HG02870 (cell line): ENCODE data around the gene ATP5MG.
"Not testable (repeated sequence)": the region's sequence is repeated elsewhere in the genome, so short reads cannot be mapped to it uniquely, and the experiment has no call there.

ENCODE experiments used
- ATAC-seq: cut with Tn5 transposase; IDR thresholded peaks from one replicate; pipeline ENCODE4 v1.9.1; 2021; ENCODE audit warnings: mild to moderate bottlenecking, moderate library complexity; ENCODE audit not compliant: unreplicated experiment

The ATP5MG gene, protein sequence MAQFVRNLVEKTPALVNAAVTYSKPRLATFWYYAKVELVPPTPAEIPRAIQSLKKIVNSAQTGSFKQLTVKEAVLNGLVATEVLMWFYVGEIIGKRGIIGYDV

DNA sequence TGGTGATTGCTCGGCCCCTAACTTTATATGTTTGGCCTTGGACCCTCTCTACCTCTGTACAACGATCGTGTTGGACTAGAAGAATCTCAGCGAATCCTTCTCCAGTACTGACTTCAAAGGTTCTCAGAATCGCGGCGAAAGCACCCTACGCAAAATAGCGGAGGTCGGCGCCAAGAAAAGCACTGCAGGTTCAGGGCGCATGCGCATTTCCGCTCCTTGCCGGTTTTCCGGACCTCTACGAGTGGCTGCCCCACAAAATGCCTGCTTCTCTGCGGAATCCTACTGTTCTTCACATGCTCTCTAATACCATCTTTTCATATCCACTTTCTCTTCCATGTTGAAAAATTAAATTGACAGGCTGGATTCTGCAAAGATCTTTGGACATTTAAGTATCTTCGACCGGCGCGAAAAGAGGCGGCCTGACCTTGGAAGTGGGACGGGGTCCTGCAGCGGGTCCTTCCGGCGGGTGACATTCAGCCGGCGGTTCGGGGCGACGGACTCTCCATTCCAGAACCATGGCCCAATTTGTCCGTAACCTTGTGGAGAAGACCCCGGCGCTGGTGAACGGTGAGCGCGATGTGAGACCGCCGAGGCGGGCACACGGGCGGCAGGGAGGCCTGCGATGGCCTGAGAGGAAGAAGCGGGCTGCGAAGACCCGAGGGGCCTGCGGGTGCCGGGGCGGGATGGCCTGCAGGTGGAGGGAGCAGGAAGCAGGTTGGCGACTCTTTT lies at the start of gene ATP5MG:
Gene ATP5MG (plus strand): TSS at position 456 of the 729 bp plus-strand sequence. CDS start 60 bp downstream, at position 516.
- ATAC-seq = no peak

DNA sequence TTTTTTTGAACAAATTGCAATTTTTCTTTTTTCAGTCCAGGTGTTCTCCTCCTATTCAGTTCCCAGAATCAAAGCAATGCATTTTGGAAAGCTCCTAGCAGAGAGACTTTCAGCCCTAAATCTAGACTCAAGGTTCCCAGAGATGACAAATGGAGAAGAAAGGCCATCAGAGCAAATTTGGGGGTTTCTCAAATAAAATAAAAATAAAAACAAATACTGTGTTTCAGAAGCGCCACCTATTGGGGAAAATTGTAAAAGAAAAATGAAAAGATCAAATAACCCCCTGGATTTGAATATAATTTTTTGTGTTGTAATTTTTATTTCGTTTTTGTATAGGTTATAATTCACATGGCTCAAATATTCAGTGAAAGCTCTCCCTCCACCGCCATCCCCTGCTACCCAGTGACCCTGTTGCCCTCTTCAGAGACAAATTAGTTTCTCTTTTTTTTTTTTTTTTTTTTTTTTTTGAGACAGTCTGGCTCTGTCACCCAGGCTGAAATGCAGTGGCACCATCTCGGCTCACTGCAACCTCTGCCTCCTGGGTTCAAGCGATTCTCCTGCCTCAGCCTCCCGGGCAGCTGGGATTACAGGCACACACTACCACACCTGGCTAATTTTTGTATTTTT lies 48.2 kb upstream of the ATP5MG start:
- no peak for ATAC-seq

DNA sequence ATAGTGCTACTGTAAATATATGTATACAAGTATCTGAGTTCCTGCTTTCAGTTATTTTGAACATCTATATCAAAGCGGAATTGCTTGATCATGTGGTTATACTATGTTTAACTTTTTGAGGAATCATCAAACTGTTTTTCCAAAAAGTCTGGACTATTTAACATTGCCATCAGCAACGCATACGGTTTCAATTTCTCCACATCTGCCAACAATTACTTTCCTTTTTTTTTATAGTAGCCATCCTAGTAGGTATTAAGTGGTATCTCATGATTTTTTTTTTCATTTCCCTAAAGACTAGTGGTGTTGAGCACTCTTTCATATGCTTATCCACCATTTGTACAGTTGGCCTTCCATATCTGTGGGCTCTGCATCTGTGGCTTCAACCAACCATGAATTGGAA lies 43.3 kb upstream of the ATP5MG start:
- no peak for ATAC-seq

DNA sequence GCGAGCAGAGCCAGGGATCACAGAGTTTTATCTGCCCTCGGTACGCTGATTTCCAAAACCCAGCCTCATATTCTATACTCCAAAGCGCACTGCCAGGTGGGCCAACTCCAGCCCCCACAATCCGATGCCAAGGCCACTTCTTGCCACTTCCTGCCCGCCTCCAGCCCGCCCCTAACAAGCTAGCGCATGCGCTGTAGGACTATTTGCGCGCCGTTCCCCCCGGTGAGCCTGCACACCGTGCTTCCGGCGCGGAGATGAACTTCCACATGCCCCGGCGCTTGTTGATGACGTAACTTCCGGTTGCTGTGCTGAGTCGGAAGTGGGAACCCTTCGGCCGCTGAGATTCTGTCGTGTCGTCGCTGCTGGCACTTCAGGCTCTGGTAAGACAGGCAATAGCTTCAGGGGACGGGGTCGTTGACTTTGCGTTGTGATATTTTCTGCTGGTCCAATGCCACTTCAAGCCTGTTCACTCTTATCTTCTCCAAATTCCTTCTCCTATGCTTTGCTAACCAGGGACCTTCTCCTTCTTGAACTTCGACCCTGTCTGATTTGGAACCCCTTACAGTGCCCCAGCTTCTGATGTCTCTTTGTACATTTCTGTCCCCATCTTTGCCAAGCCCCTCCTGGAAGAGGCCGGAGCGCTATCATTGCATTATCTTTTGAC lies 42.0 kb upstream of the ATP5MG start, which contains the start of gene UBE4A:
Gene UBE4A (plus strand): TSS at position 306 of the 664 bp plus-strand sequence. CDS start 5,481 bp downstream, outside the sequence.
- peak; percentile 93 for ATAC-seq

DNA sequence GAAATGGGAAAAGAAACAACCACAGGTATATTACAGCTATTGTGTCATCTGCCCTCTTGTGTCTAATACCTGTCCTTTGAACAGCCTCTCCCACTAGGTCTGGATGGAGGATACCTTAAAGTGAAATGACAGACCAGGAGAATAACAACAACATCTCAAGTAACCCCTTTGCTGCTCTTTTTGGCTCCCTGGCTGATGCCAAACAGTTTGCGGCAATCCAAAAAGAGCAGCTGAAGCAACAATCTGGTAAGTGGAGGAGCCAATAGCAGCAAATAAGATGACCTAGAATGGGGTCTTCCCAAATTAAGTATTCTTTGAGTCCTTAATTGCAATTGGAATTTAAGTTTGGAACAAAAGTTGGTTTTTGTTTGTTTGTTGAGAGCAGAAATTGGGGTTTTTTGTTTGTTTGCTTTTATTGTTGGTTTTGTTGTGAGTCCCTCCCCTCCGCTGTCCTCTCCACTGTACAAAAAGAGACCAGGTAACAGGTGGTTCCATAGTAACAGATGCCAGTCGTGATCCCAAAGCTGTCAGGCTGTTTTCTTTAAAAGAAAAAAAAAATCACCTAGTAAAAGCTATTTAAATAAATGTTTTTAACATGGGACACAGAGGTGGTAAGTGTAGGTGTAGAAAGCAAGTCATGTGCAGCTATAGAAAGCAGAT lies 36.3 kb upstream of the ATP5MG start:
- no peak for ATAC-seq

DNA sequence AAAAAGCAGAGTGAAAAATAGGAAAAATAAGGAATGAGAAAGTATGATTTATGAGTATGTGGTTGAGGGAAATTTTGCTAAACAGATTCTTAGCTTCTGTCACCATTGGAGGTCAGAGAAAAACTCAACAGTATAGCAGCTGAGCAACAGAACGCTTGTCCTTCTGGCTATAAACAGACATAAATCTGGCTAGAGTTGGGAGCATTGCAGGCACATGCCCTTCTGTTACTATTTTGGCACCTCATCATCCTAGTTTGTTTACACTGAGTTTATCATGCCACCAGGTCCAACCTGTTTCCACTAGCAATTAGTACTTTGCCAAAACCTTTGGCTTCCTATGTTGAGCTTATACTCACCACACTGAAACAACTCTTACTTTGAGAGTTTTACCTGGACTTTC lies 35.1 kb upstream of the ATP5MG start:
- ATAC-seq = no peak

DNA sequence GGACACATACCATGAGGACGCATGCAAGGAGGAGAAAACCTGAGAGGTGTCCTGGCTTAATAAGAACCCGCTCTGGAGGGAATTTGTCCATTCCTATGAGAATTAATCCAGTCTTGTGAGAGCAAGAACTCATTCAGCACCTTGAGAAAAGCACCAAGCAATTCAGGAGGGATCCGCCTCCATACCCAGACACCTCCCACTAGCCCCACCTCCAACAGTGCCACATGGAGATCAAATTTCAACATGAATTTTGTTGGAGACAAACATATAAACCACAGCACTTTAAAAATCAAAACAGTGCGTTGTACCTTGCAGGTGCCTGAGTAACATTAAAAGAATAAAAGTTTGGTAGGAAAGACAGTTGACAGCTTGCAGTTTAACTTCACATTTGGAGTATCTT lies 30.6 kb upstream of the ATP5MG start:
- ATAC-seq = no peak

DNA sequence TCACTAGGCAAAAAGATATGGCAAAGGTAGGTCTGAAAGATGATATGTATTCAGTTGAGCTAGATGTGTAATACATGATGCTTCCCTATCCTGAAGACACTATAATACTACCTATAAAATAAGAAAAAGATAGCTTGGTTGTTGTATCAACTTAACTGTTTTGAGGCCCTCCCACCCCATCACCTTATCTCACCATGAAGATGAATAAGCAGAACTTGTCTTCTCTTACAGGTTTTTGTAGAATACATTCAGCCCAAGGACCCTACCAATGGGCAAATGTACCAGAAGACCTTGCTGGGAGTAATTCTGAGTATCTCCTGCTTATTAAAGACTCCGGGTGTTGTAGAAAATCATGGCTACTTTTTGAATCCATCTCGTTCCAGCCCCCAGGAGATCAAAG lies 28.1 kb upstream of the ATP5MG start:
- no peak for ATAC-seq

DNA sequence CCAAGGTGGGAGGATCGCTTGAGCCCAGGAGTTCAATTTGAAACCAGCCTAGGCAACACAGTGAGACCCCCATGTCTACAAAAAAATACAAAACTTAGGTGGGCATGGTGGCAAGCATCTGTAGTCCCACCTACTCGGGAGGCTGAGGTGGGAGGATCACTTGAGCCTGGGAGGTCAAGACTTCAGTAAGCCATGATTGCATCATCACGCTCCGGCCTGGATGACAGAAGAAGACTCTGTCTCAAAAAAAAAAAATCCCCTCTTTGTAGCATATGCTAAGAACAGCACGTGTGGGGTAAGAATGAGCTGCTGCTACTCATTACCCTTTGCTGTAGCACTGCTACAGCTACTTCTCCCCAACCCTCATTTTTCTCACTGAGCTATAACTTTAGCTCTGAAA lies 27.5 kb upstream of the ATP5MG start:
- no peak for ATAC-seq

DNA sequence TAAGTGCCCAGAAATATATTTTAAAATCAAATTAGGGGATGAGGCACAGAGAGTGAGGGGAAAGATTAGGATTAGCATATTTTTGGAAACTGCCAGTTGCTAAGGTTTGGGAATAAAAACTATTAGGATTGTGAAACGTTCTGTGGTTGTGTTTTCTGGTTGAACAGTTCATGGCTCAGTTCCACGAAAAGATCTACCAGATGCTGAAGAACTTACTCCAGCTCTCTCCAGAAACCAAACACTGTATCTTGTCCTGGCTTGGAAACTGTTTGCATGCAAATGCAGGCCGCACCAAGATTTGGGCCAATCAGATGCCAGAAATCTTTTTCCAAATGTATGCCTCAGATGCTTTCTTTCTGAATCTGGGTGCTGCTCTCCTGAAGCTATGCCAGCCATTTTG lies 26.7 kb upstream of the ATP5MG start:
- ATAC-seq = no peak

DNA sequence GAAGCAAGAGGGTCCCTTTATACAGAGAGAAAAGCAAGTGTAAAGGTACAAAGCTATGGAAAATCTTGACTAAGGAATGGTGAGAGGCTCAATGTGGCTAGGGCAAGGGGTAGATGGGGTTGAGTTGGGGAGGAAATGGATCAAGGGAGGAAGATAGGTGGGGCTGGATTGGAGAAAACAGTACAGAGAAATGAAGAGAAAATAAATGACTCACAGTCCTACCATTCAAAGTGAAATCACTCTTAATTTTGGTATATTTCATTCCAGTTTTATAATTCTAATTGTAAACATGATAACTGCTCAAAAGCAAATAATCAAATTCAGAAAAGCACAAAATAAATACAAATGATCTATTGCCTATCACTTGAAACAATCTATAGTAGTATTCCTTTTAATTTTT lies 25.4 kb upstream of the ATP5MG start:
- ATAC-seq = no peak

DNA sequence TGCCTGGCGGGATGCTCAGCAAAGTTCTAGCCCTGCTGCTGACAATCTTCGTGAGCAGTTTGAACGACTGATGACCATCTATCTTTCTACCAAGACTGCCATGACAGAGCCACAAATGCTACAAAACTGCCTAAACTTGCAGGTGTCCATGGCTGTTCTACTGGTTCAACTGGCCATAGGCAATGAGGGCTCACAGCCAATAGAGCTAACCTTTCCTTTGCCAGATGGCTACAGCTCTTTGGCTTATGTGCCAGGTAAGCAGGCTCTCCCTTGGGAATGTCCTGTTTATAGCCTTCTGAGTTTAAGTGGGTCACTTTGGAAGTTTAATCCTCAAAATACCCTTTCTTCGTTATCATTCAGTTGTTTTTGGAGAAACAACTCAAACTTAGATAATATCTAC lies 21.9 kb upstream of the ATP5MG start:
- no peak for ATAC-seq

DNA sequence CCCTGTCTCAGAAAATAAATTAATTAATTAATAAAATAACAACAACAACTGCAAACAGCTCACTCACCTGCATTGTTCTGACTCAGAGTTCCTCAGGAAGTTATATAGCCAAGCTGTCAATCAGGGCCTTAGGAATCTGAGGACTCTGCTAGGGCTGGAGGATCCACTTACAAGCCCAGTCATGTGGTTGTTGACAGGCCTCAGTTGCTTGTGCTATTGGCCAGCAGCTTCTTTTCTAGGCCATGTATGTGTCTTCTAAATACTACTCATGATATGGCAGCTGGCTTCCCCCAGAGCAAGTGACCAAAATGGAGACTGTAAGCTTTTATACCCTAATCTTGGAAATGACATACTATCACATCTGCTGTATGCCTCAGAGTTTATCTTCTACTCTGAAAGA lies 20.8 kb upstream of the ATP5MG start:
- no peak for ATAC-seq

DNA sequence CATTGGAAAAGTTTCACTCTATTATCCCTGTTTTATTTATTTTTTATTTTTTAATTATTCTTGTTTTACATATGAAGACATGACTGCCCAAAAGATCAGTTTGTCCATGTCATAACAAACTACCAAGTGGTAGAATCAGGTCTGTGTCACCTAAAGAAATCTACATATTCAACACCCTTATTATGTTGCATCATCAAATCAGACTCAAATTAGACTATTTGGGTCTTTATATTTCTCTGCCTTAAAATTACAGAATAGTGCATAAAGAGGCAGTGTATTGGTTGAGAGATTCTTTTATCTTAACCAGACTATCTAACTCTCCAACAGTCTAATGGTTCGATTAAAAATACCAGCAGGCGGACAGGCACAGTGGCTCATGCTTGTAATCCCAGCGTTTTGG lies 18.5 kb upstream of the ATP5MG start:
- no peak for ATAC-seq

DNA sequence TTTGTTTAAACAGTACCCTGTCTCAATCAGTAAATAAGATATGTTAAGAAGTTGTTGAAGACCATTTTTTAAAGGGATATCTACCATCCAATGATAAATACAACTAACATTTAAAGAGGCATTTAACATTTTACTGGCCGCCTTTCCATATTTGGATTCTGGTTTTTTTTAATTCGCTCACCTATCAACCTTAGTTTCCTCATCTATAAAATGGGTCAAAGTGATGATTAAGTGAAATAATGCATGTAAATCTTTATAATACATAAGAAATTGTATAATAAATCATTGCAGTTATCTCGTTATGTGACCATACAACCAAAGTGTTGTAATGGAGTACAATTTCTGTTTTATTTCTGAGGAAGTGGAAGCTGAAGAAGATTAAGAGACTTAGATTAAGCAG lies 17.7 kb upstream of the ATP5MG start:
- ATAC-seq = no peak

DNA sequence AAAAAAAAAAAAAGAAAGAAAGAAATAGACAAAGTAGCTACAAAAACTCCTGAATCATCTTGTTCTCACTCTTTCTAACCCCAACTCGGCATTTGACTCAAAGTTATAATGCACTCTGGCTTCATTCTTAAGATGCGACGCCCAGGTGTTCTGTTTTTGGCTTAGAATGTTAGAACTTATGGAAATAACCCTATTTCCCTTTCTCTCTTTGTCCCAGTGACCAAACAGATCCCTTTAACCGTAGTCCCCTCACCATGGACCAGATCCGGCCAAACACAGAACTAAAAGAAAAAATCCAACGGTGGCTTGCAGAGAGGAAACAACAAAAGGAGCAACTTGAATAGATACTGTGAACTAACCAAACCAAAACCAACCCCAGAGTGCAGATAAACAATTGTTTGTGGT lies 5.3 kb upstream of the ATP5MG start:
- ATAC-seq = no peak

DNA sequence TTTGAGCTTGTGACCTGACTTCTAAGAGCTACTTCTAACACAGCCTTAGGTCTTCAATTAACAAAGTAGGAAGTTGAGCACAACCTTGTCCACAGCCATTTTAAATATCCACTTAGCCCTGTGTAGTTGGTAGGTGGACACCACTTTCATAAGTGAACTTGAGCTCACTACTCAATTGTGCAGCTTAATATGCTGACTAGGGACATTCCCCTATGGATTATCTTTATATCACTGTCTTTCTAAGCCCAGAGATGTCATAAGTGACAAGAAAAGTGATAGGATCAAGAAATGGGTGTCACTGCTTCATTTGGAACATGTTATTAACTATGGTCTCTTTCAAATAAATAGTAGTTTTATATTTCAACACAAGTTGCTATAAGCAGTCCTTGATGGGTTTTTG lies 4.0 kb upstream of the ATP5MG start:
- no peak for ATAC-seq

DNA sequence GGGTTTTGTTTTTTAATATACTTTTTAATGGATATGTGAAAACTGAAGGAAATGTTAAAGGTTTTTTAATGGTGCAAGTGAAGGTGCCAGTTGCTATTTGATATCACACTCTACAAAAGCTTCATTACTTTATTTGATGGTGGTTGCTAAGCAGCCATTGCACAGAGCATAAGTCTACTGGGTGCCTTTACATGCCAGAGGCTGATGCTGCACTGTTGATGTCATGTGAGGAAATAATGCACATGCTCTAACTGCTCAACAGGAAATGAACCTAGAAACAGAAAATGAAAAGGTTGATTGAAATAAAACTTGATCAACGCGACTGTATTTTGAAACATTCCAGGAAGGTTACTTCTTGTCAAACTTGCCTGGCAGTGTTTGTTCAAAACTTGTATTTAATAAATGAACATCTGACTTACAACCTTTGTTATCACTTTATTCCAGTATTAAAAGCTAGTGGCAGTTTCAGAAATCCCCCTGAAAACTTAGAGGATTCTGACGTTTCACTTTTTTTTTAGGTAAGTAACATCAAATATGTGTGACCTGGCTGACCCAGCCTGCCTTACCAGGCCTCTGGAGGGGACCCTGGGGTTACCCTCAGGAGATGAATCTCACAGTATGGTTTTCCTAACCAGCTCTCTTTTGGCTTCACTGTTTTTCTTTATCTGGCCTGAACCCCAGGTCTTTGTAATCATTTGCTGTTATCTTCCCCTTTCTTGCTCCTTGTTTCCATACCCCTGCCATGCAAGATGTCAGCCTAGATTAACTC lies 2.4 kb upstream of the ATP5MG start:
- ATAC-seq = no peak

DNA sequence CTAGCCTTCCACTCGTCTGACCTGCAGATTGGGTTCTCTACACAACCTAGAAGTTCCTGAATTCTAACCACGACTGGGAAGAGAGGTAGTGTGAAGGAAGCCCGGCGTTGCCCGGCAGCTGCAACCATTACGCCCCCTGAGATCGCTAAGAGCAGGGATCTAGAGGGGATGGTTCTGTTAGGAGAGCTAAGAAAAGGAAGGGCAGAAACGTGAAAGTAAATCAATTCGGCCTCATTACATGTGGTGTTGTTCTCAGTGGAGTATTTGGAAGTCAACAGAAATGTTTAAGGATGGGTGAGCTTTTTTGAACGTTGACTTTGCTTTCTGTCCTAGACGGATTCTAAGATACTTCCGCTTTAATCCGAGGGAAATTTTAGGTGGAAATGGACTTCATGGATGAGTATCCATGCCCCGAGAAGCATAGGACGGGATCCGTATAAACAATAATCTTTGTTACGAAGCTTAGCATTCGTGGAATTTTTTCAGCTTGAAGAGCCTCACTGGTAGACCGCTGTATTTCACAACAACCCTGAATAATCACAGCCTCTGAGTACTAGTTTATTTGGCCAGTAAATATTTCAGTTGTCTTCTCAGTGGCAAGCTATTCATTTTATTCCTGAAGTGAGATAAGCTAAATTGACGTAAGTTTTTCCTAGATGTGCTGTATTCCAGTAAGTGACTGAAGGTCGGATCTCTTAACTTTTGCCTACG lies 629 bp downstream of the ATP5MG start:
- no peak for ATAC-seq

DNA sequence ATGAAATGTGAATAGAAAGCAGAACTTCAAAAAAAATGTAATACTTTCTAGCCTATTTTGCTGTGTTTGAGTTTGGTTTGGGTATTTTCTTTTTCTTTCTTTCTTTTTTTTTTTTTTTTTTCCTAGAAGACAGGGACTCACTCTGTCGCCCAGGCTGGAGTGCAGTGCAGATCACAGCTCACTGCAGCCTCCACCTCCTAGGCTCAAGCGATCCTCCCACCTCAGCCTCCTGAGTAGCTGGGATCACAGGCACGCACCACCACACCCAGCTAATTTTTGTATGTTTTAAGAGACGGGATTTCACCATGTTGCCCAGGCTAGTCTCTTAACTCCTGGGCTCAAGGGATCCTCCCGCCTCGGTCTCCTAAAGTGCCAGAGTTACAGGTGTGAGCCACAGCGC lies 1.2 kb downstream of the ATP5MG start:
- ATAC-seq = not testable (repeated sequence)
